Liver (tissue), 9 donors: Measurements from ENCODE around the gene FAM161A. TPM values are rescaled to one million over a fixed set of nuclear protein-coding genes. Genes with fewer than 3 reads are reported as not detected.
"Not testable (repeated sequence)": the region's sequence is repeated elsewhere in the genome, so short reads cannot be mapped to it uniquely, and the experiment has no call there.

Experiments
- DNase-seq: peaks from one replicate; pipeline ENCODE4 v3.0.0-alpha.2; 2017; ENCODE audit warnings: low spot score
- H3K27ac ChIP-seq, 2 donors: one replicate each; pipeline ENCODE4 v1.7.0; 2013; ENCODE audit warnings: inconsistent platforms in 2 of 2, low read length in 2 of 2, control low read depth in 1 of 2, low read depth in 1 of 2, mild to moderate bottlenecking in 1 of 2
- H3K27me3 ChIP-seq, 4 donors: one replicate each; pipeline versions ENCODE4 v1.6.1 to v1.7.0; 2013; ENCODE audit warnings: low read length in 3 of 4, inconsistent platforms in 1 of 4, mild to moderate bottlenecking in 1 of 4, moderate library complexity in 1 of 4; ENCODE audit not compliant: control insufficient read depth in 4 of 4, insufficient read depth in 4 of 4
- H3K36me3 ChIP-seq, 4 donors: one replicate each; pipeline versions ENCODE4 v1.6.1 to v1.7.0; 2013; ENCODE audit warnings: low read length in 3 of 4, mild to moderate bottlenecking in 3 of 4, low read depth in 1 of 4, moderate library complexity in 1 of 4; ENCODE audit not compliant: control insufficient read depth in 4 of 4, insufficient read depth in 3 of 4
- H3K4me1 ChIP-seq, 4 donors: one replicate each; pipeline versions ENCODE4 v1.6.1 to v1.7.0; 2013; ENCODE audit warnings: low read length in 3 of 4, mild to moderate bottlenecking in 3 of 4, moderate library complexity in 1 of 4; ENCODE audit not compliant: control insufficient read depth in 4 of 4, insufficient read depth in 4 of 4
- H3K4me3 ChIP-seq, 3 donors: one replicate each; pipeline versions ENCODE4 v1.6.1 to v1.7.0; 2013; ENCODE audit warnings: low read length in 3 of 3, control low read depth in 1 of 3, low read depth in 1 of 3, mild to moderate bottlenecking in 1 of 3
- H3K9ac ChIP-seq, 2 donors: one replicate each; pipeline ENCODE4 v1.7.0; 2013; ENCODE audit warnings: low read length in 2 of 2, mild to moderate bottlenecking in 2 of 2, moderate library complexity in 2 of 2, control low read depth in 1 of 2, low read depth in 1 of 2
- H3K9me3 ChIP-seq, 4 donors: one replicate each; pipeline versions ENCODE4 v1.6.1 to v1.7.0; 2013; ENCODE audit warnings: low read length in 3 of 4; ENCODE audit not compliant: control insufficient read depth in 4 of 4
- EGR1 ChIP-seq, 2 donors: IDR thresholded peaks; 2 replicates each; pipeline ENCODE4 v1.6.1; 2016 to 2018; ENCODE audit warnings: antibody characterized with exemption in 2 of 2, low read depth in 2 of 2
- HNF4A ChIP-seq, 2 donors: conservative IDR thresholded peaks; 2 replicates each; pipeline ENCODE4 v1.6.1; 2016; ENCODE audit warnings: antibody characterized with exemption in 2 of 2, mild to moderate bottlenecking in 2 of 2
- HNF4G ChIP-seq: IDR thresholded peaks from 2 replicates; pipeline ENCODE4 v1.6.1; 2016; ENCODE audit warnings: antibody characterized with exemption
- NR2F2 ChIP-seq: IDR thresholded peaks from 2 replicates; pipeline ENCODE4 v1.6.1; 2016; ENCODE audit warnings: antibody characterized with exemption
- RAD21 ChIP-seq, 2 donors: IDR thresholded peaks; 2 replicates each; pipeline ENCODE4 v1.6.1; 2016; ENCODE audit warnings: antibody characterized with exemption in 2 of 2, mild to moderate bottlenecking in 2 of 2
- RXRA ChIP-seq, 2 donors: IDR thresholded peaks; 2 replicates each; pipeline ENCODE4 v1.6.1; 2017 to 2018; ENCODE audit warnings: antibody characterized with exemption in 2 of 2, mild to moderate bottlenecking in 1 of 2
- SP1 ChIP-seq: IDR thresholded peaks from 2 replicates; pipeline ENCODE4 v1.6.1; 2018; ENCODE audit warnings: antibody characterized with exemption, mild to moderate bottlenecking
- TAF1 ChIP-seq: conservative IDR thresholded peaks from 2 replicates; pipeline ENCODE4 v1.6.1; 2016; ENCODE audit warnings: antibody characterized with exemption, mild to moderate bottlenecking
- WGBS: extraction: QIAGEN DNeasy Blood & Tissue Kit; methylation state at CpG from one replicate; pipeline ENCODE4 v1.1.7; 2013; 5-methylcytosine and 5-hydroxymethylcytosine counted together
- polyA plus RNA-seq, 2 donors: library from polyadenylated mRNA; stranded (reverse) in 1 of 2; unstranded in 1 of 2; fragments of 200-250 nt in 1 of 2; fragments of >200 nt in 1 of 2; fragmentation: Nextera tagmentation in 1 of 2; extraction: Ambion mirVana in 1 of 2; gene quantifications; one replicate each; pipeline versions ENCODE4 v1.2.1 to v1.2.3, GENCODE V29; 2013 to 2015
- total RNA-seq, 2 donors: library from RNA; depleted of rRNA; stranded (reverse); fragments of >200 nt; gene quantifications; one replicate each; pipeline ENCODE4 v1.2.3, GENCODE V29; 2014
- TF ChIP-seq, protein P1 (sequence below): fragments of 150-350 bp; IDR thresholded peaks from 2 replicates; pipeline ENCODE4 v1.5.1; 2017; ENCODE audit warnings: improper control_type of control experiment, low read depth, low read length; ENCODE audit not compliant: missing input control
- TF ChIP-seq, protein P2 (sequence below): IDR thresholded peaks from 2 replicates; pipeline ENCODE4 v1.6.1; 2016; ENCODE audit warnings: antibody characterized with exemption
- donor health status: healthy.
- donor health status: healthy.
- donor health status: healthy.
- donor health status: healthy.
- donor health status: healthy.

FAM161A gene
- total and polyA plus RNA-seq, 4 donors, result 0.54 to 1.2 (median 0.78) TPM

- not testable (repeated sequence) for H3K9me3 ChIP-seq, H3K36me3 ChIP-seq, H3K9ac ChIP-seq, H3K27me3 ChIP-seq, DNase-seq, H3K4me3 ChIP-seq, H3K4me1 ChIP-seq, H3K27ac ChIP-seq
- WGBS, result 79% methylated on average over 4 of the region's 4 CpGs
Measured at GRCh38 chr2:61797446-61797845, 56.4 kb downstream of the FAM161A start.

GRCh38 chr2:61795408-61795807, 58.5 kb downstream of the FAM161A start:
- Histone ChIP-seq H3K36me3 (no peaks in the 10 kb centered on the region), H3K27ac (no peak overlapping the region), H3K9ac (no peak overlapping the region), H3K4me1 (peaks cover 0 to 3% (median 1%) of the 10 kb centered on the region in 4 donors), H3K9me3 (no peaks in the 10 kb centered on the region), H3K4me3 (no peak overlapping the region), H3K27me3 (no peaks in the 10 kb centered on the region)
- TF ChIP-seq RXRA (IDR thresholded peaks at IDR 0.05) (no peak), SP1 (no peak), HNF4A (conservative IDR thresholded peaks at IDR 0.05) (no peak), EGR1 (IDR thresholded peaks at IDR 0.05; ENCODE audit: low read depth in 2 of 2) (no peak), TAF1 (no peak), NR2F2 (no peak), HNF4G (no peak)
- TF ChIP-seq, protein P1, sequence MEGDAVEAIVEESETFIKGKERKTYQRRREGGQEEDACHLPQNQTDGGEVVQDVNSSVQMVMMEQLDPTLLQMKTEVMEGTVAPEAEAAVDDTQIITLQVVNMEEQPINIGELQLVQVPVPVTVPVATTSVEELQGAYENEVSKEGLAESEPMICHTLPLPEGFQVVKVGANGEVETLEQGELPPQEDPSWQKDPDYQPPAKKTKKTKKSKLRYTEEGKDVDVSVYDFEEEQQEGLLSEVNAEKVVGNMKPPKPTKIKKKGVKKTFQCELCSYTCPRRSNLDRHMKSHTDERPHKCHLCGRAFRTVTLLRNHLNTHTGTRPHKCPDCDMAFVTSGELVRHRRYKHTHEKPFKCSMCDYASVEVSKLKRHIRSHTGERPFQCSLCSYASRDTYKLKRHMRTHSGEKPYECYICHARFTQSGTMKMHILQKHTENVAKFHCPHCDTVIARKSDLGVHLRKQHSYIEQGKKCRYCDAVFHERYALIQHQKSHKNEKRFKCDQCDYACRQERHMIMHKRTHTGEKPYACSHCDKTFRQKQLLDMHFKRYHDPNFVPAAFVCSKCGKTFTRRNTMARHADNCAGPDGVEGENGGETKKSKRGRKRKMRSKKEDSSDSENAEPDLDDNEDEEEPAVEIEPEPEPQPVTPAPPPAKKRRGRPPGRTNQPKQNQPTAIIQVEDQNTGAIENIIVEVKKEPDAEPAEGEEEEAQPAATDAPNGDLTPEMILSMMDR, result no peak
- TF ChIP-seq, protein P2, sequence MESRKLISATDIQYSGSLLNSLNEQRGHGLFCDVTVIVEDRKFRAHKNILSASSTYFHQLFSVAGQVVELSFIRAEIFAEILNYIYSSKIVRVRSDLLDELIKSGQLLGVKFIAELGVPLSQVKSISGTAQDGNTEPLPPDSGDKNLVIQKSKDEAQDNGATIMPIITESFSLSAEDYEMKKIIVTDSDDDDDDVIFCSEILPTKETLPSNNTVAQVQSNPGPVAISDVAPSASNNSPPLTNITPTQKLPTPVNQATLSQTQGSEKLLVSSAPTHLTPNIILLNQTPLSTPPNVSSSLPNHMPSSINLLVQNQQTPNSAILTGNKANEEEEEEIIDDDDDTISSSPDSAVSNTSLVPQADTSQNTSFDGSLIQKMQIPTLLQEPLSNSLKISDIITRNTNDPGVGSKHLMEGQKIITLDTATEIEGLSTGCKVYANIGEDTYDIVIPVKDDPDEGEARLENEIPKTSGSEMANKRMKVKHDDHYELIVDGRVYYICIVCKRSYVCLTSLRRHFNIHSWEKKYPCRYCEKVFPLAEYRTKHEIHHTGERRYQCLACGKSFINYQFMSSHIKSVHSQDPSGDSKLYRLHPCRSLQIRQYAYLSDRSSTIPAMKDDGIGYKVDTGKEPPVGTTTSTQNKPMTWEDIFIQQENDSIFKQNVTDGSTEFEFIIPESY, result no peak
- DNase-seq, result no peak
- WGBS, result 95% methylated on average over 2 of the region's 2 CpGs

GRCh38 chr2:61793389-61793836, 60.4 kb downstream of the FAM161A start:
- TF ChIP-seq RAD21 (IDR thresholded peaks at IDR 0.05) (peak; percentile 64 to 83), EGR1 (IDR thresholded peaks at IDR 0.05; ENCODE audit: low read depth in 2 of 2) (no peak)
- TF ChIP-seq, protein P1, result peak; percentile 57
- Histone ChIP-seq H3K27me3 (no peaks in the 10 kb centered on the region), H3K9me3 (no peaks in the 10 kb centered on the region), H3K4me3 (no peak overlapping the region), H3K4me1 (peaks cover 0 to 3% (median 1%) of the 10 kb centered on the region in 4 donors), H3K36me3 (no peaks in the 10 kb centered on the region), H3K9ac (no peak overlapping the region), H3K27ac (no peak overlapping the region)
- WGBS, result 31% methylated on average over 20 of the region's 20 CpGs
- DNase-seq, result peak; percentile 57
